ENCODE data around the gene MIEN1.
"Not testable (repeated sequence)": the region's sequence is repeated elsewhere in the genome, so short reads cannot be mapped to it uniquely, and the experiment has no call there.

DNA sequence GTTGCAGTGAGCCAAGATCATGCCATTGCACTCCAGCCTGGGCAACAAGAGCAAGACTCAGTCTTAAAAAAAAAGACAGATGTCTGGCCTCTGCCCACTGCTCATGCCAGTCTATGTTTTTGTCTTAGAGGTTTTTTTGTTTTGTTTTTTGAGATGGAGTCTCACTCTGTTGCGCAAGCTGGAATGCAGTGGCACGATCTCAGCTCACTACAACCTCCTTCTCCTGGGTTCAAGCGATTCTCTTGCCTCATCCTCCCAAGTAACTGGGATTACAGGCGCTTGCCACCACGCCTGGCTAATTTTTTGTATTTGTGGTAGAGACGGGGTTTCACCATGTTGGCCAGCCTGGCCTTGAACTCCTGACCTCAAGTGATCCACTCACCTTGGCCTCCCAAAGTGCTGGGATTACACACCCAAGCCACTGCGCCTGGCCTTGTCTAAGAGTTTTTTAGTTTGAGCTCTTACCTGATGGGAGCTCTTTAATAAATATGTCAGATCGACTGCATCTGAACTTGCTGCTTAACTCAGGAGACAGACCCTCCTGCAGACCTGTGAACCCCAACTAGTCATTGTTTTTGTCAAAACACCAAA is 18.2 kb upstream of the MIEN1 start:
- TF ChIP-seq, protein P1, sequence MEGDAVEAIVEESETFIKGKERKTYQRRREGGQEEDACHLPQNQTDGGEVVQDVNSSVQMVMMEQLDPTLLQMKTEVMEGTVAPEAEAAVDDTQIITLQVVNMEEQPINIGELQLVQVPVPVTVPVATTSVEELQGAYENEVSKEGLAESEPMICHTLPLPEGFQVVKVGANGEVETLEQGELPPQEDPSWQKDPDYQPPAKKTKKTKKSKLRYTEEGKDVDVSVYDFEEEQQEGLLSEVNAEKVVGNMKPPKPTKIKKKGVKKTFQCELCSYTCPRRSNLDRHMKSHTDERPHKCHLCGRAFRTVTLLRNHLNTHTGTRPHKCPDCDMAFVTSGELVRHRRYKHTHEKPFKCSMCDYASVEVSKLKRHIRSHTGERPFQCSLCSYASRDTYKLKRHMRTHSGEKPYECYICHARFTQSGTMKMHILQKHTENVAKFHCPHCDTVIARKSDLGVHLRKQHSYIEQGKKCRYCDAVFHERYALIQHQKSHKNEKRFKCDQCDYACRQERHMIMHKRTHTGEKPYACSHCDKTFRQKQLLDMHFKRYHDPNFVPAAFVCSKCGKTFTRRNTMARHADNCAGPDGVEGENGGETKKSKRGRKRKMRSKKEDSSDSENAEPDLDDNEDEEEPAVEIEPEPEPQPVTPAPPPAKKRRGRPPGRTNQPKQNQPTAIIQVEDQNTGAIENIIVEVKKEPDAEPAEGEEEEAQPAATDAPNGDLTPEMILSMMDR (IDR thresholded peaks at IDR 0.05; ENCODE audit: insufficient read depth, low read depth, low read length), result not testable (repeated sequence)
- TF ChIP-seq EZH2 (IDR thresholded peaks at IDR 0.05; ENCODE audit: insufficient read depth, low read length), result not testable (repeated sequence)
